HK-2 (cell line): ENCODE results near the gene NELFA.

Experiments used
- DNase-seq: peaks from one replicate; pipeline ENCODE4 v3.0.0-alpha.2; 2018; ENCODE audit not compliant: unreplicated experiment

Gene NELFA

DNA sequence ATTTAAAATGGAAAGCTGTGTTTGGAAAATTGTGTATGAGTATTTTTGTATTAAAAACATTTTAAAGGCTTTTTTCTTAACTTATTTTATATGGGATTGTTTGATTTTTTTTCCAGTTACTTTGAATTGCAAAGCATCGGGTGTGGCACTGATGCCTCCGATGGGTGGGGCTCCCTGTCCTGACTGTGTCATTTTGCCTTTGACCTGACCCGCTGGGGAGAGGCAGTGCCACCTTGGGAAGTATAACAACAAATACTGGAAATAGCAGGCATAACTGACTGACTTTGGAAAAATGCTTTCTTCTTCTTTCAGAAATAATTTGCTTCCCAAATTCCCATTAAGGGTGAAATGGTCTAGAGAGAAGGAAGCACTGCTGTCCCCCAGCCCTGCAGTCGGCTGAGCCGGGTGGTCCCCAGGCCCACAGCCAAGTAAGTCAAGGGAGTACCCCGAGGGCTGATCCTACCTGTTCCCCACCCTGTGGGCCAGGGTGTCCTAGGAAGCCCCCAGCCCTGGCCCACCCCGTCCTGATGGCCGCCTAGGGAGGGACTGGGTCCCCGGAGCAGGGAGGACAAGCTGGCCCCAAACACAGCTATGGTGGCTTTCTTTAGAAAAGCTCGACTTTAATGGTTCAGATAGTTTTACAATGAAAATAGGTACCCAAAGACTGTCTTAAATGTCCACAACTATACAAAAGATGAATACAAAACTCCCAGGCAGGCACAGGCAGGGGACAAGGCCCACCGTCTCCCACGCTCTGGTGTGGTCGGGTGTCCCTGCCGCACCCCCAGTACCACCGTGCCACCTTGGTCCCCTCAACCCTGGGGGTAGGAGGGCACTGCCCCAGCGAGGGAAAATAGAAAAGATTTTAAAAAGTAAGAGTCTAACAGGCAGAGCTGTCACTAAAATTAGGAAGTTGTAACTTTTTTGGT, 26.4 kb downstream of the NELFA start:
- no peak for DNase-seq

DNA sequence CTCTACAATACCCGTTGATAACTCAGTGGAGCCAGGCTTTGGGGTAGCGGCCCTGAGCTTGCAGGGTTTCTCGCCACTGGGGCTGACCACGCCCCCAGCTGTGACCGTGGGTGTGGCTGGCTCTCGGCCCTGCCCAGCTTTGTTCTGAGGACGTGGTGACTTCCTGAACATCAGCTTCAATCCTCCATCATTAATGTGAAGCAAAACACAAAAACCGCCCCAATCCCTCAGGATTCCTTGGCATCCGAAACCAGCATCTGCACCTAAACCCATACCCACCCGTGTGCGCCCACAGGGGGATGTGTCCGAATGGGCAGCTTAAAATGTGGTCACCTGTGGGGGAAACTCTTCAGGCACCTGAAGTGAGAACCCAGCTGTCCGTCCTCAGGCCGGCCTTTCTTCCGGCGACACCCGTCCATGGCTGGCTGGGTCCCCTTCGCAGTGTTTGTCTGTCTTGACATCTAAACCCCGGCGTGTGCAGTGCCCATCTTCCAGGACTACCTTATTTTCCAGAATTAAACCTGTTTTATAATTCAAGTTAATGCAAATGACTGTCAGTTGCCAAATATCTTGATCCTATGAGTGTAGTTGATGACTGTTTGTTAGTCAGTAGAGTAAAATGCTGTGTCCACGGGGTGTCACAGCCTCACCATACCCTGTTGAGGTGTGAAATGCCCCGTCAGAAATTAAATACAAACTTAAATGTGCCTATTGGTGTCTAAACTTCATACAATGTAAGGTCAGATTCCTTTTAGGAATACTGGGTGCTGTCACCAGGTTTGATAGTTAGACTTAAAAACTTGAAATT, 27.3 kb downstream of the NELFA start:
- no peak for DNase-seq

DNA sequence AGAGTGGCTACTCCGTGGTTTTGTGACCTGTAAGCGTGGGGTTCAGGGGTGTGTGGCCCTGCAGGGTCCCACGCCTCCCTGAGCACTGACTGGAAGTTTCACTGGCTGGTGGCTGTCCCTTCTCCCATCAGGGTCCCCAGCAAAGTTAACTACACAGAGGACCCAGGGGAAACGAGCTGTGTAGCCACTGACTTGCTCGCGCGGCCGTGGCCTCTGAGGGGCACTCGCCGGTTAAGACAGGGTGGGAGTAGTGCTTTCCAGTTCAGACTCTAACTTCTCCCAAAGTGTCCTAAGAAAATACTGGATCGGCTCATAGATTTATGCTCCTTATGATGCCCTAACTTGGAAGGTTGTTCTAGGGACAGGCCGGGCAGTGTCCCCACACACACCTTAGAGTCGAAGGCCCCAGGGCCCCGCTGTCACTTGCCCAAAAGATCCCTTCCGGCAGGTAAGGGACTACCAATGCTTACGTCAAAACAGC, 28.2 kb downstream of the NELFA start:
- DNase-seq = no peak

DNA sequence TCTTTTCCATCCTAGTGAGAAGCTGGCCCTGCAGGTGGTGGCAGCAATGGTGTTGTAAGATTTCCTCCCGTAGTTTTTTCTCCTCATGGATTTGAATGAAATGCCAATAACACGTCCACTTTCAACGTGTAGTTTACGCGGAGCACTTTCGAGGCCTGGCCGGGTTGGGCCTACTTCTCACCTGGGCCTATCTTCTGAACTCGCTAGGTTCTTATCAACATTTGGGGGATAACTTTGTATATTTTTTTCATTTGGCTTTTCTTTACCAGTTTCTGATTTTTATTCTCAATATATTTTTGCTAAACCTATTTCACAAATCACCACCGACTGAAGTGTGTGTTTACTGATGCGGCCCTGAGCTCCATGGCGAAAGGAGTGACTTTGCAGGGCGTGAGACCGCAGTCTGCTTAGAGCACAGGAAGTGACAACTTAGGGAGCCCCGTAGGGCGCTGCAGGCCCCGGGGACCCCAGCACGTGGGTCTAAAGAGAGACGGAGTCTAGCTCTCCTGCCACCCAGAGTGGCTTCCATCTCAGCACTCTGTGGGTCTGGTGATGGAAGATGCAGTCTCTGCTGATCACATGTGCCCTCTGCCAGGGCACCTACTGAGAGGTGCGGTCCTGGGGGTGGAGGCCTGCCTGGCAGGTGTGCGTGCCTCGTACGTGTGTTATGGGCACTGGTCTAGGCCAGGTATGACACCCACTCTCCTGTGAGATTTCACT, 29.1 kb downstream of the NELFA start:
- DNase-seq = no peak

DNA sequence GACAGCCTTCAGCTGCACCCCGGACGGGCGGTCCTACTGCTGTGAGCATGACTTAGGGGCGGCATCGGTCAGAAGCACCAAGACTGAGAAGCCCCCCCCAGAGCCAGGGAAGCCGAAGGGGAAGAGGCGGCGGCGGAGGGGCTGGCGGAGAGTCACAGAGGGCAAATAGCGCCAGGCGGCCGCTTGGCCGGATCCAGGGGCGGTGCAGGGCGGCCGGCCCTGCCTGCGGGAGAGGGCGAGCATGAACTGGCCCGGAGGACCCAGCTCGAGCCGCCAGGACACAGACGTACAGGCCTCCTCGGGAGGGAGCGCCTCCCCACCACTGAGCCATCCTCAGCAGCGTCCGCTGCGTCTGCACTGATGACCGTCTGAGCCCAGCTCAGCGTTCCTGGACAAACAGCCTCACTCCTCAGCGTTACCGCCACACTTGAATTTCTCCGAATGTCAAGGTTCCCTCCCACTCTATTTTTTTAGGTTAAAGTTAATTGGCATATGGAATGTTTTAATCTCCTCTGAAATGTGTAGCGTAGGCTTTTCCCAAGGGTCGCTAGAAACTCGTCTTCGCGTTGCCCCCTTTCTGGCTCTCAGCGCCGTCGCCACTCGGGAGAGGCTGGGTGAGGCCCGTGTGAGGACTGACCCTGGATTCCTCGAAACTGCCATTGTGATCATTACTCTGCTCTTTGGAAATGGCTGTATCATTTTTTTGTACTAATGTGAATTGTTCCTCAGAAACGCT, 29.9 kb downstream of the NELFA start:
- no peak for DNase-seq

DNA sequence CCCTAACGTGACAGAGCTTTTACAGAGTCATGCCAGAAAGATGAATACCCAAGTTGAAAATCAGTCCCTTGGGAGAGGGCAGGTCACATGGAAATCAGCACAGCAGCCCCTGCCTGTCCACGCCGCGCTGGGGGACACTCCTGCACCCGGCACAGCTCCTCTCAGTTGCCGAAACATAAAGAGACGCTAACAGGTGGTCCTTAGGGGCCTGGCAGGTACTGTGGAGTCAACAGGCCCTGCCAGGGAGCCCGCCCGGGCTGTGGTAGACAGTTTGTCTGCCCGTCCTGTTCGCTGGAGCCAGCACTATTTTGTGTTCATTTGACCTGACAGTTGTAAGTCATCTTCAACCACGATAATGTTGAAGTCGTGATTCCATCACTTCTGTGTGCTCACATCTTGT, 30.5 kb downstream of the NELFA start:
- DNase-seq = no peak

DNA sequence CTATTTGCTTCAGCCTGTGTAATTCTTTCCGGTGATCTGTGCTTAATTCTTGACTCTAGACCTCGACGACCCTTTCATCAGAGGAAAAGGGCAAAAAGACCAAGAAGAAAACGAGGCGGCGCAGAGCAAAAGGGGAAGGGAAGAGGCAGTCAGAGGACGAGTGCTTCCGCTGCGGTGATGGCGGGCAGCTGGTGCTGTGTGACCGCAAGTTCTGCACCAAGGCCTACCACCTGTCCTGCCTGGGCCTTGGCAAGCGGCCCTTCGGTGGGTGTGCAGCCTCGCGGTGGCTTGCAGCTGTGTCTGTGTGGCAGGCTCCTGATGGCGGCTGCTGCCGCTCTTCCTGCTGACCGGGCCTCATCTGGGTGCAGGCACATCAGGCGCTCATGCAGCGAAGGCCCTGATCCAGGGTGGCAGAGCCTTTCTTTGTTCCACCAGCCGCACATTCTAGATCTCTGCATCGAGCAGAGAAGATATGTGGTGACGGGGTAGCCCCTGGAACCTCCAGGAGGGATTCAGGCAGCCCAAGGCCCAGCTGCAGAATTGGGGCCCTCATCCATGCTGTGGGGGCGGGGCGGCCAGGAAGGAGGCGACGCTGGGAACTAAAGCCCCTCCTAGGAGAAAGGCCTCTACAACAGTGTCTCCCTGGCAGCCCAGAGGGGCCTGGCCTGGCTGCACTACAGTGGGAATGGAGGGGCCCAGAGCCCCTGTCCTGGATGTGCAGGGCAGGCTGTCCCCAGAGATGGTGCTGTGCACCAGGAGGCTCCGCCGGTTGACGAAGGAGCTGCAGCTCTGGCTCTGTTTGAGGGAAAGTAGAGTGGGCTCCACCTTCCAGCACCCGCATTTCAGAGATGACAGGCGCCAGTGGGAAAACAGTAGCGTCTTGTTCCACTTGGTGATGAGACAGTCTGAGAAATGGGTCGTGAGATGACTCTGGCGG, 32.1 kb downstream of the NELFA start:
- no peak for DNase-seq

DNA sequence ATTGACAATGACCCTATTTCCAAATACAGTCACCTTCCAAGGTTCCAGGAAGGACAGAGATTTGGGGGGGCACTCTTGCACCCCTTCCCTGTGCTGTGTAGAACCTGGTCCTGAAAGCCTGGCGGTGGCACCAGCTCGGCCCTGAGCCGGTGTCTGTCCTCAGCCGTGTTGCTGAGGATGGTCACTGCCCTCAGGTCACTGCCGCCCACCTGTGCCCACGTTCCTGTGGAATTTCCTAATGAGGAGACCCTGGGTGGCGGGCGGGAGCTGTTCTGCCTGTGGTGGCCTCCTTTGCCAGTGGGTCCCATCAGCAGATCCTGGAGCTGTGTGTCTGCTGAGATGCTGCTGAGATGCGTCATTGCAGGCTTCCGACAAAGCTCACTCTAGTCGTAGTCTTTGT, 32.9 kb downstream of the NELFA start:
- DNase-seq = no peak

DNA sequence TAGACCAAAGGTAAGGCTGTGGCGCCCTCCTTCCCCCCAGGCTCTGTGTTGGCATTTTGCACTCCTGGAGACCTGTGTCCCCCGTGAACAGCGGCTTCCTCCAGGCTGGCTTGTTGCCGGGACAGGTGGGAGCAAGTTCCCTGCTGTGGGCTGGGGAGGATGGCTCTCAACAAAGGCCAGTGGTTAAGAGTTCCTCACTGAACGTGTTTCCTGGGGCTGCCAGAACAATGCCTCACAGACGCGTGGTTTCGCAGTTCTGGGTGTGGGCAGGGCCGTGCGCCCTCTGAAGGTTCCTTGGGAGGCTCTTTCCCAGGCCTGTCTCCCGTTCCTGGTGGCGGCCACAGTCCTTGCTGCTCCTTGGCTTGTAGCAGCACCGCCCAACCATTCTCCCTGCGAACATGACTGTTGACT, 33.4 kb downstream of the NELFA start:
- no peak for DNase-seq

DNA sequence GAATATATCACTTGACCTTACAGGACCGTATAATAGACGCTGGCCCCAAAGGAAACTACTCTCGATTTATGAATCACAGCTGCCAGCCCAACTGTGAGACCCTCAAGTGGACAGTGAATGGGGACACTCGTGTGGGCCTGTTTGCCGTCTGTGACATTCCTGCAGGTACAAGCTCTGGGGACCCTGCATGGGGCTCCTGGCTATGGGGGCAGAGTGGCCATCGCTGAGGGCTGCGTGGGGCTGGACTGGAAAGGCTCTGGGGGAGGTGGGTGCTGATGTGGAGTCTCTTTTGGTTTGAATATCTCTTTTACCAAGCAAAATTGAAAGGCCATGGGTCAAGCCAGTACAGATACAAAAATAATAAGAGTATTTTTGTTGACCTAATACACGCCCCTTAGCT, 33.9 kb downstream of the NELFA start:
- no peak for DNase-seq

DNA sequence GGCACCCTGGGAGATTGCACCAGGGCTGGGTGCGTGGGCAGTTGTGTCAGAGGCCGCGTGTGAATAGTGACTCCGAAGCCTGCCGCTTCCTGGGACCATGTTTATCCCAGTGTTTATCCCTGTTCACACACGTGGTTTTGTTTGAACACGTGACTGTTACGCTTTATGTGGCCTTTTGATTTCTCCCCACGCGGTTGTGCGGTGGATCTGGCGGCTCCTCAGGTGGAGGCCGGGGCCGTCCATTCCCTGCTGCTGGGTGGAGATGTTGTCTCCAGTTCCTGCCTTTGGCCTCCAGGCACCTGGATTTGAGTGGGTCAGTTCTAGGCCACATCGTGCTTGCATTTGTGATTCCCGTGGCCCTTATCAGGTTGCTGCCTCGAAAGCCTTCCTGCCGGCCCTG, 35.1 kb downstream of the NELFA start:
- DNase-seq = no peak

DNA sequence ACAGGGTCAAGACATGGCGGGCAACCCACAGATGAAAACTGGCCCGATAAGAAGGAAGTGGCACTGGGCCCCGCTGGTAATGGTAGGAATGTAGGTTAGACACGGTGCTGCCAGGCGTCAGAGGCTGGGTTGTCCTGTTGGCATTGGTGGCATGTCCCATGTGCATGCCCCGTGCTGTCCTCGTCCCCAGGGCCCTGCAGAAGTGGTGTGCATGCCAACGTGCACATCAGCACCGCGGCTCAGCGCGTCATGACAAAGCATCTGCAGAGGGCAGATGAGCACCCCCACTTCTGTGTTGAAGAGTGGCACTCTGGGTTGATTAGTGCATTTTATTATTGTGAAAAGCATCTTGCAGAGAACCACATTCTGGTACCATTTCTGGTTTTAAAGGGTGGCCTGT, 35.6 kb downstream of the NELFA start:
- no peak for DNase-seq

DNA sequence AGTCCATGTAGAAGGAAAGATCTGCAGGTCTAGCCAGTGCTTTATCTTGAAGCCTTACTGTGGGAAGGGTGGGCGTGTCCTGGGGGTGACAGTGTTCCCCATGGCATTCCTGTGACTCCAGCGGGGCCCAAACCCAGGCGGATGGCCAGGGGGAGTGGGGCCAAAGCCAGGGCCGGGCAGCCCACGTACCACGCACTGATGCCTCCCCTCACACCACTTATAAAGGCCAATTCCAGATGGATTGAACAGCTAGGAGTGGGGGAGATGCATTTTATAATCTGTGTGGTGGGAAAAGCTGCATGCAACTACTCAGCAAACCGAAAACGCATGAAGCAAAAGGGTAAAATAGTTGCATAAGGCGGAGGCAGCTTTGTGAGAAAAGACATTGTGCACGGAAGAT, 36.4 kb downstream of the NELFA start:
- no peak for DNase-seq

DNA sequence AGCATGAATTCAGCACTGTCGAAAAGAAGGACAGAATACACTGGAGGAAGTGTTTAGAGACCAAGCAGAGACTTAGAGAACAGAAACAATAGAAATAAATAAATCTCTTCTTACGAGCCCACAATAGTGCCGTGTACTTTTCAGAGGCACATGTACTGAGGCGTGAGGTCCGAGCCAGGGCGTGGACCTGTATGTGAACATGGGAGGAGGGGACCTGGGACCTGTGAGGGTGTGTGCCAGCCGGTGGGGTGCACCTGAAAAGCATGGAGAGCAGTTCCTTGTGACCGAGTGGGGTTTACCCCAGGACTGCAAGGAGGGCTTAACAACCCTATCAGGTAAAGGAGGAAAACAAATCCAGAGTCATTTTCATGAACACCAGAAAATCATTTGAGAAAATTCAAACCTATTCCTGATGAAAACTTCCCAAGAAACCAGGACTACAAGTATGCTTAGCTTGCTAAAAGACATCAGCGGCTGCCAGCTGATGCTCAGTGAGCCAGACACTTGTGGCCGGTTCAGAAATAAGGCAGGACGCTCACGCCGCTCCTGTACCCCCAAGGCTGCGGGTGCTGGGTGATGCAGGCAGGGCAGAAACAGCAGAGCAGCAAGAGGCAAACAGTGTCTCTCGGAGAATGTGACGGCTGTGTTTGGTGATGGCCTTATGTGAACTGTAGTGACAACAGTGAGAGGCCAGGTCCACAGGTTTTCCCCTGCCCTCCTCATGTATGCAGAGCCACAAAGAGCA, 37.1 kb downstream of the NELFA start:
- no peak for DNase-seq

DNA sequence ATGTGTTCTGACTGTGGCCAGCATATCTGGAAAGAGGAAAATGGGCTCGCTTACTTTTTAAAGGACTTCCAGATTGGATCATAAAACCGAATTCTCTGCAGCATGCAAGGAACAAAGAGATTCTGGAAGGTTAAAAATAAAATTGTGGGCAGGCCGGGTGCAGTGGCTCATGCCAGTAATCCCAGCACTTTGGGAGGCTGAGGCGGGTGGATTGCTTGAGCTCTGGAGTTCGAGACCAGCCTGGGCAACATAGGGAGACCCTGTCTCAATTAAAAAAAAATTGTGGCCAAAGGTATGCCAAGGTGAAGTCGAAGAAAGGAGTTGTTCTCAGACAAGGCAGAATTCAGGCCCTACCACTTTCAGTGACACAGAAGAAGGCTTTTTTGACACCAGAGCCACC, 37.8 kb downstream of the NELFA start:
- no peak for DNase-seq

DNA sequence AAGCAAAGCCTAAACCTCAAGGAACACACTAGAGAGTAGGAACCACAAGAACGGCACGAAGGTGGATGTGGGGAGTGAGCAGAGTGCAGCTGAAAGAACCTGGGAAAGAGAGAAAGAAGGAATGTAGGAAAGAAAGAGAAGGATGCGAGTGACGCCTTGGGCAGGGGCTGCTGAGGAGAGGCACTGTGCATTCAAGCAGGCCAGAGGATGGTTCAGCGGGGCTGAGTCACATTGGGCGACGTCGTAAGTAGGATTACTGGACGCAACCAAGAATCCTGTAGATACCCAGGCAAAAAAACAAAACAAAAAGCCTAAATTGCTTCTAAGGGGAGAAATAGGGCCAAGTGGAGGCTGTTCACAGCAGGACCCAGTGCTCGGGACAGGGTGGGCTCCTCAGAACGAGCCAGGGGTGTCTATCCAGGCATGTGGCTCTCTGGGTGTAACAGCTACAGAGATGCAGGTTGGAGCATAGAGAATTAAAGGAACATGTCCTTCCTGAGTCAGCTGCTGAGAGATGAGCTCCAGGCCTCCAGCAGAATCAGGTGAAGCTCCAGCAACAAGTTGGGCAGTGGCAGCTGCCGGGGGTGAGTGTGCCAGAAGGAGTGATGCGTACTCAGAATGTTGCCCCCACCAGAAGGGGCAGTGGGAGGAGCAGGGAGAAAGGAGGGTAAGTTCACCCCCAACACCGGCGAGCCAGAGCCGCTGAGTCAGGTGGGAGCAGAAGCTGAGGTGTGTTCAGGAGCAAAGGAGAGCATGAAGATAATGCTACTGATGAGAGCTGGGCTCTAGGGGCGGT, 38.6 kb downstream of the NELFA start:
- DNase-seq = no peak

DNA sequence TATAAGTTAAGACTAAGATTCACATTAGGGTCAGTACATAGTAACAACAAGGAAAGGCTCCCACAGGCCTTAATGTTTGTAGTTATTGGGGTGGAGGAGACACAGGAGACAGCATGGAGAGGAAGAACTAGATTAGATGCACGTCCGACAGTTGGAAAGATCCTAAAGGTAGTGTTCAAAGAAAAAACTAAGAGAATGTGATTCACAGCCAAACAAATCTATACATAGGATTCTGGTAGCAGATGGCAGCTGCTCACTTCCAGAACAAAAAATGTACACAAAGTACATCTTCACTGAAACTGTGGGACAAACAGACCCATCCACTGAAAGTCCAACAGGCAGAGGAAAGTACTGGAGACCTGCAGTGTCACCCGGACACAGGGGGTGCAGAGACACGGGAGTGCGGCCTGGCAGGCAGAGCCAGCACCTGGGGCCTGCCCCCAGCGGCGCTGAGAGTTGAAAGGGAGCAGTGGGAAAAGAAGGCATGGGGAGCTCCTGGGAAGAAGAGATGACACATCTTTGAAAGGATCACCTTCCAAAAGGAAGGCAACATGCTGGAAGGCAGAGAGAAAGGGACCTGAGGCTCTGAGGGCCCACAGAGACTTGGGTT, 40.0 kb downstream of the NELFA start:
- no peak for DNase-seq

DNA sequence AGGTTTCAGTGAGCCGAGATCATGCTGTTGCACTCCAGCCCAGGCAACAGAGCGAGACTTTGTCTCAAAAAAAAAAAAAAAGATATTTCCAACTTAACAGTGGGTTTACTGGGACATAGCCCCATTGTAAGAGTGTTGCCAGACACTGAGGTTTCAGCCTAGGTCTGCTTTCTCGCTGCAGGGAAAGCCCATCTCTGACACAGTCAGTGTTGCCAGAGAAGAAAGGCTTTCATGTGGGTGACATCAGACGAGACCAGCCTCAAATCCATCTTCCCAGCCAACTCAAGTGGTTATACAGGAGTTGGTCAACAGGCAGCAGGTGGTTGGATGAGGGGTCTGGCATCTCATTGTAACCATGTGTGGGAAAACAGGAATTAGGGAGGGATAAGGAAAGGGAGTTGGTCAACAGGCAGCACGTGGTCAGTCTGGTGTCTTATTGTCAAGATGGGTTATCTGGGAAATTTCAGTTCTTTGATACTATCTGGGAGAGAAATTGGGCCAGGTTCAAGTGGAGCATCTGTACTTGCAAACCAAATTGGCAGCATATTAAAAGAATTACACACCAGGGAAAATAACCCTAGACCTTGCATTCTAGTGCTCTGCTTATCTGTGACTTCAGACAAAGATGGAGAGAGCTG, 41.1 kb downstream of the NELFA start:
- DNase-seq = no peak
